ENCODE data around the gene SLAMF6.
"Not testable (repeated sequence)": the region's sequence is repeated elsewhere in the genome, so short reads cannot be mapped to it uniquely, and the experiment has no call there.

Gene SLAMF6

DNA sequence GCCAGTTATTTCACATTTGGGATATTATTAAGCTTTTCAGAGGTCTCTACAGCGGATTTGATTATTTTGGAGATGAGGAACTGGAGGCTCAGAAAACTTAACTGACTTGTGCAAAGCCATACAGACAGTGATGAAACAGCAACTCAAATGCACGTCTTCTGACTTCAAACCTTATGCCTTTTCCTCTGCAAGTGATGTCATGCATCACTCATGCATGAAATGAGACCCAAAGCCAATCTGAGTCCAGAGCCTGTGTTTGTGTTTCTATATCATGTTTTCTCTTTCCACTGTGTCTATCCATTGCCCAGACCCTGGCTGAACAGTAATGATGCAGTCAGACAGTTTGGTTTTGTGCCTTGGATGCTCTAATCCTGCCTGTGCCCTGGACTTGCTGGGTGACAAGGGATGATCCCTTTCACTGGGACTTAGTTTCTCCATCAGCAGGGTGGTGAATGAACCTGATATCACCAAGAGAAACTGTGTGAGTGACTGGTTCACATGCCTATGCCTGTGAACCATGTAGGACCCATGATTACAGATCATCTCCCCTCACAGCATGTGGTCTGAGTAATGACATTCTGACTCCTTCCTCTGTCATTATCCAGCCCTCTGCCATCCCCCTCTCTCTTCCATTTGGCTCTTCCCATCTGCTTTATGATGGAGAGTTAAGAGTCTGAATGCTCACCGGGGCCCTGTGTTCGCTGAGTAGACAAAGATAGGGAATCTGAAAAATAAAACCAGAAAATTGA lies 33.4 kb downstream of the SLAMF6 start:
- H3K27ac ChIP-seq (ENCODE audit: low read length) = no peak overlapping the region
- WGBS (ENCODE audit: insufficient coverage, insufficient read length) = no CpG with 5 or more reads among the region's 4 CpGs
- H3K9me3 ChIP-seq (ENCODE audit: control insufficient read depth, insufficient read depth, low read length) = no peaks in the 10 kb centered on the region
- no peaks in the 10 kb centered on the region for H3K36me3 ChIP-seq (ENCODE audit: control insufficient read depth, insufficient read depth, low read length)
- H3K4me3 ChIP-seq (ENCODE audit: low read length) = no peak overlapping the region
- H3K27me3 ChIP-seq (ENCODE audit: control insufficient read depth, insufficient read depth, low read length) = no peaks in the 10 kb centered on the region
- peaks cover 3% of the 10 kb centered on the region; the same call in 1 of the 2 replicates for H3K4me1 ChIP-seq (ENCODE audit: control insufficient read depth, insufficient read depth, low read length)
- DNase-seq (ENCODE audit: low read depth, low spot score) = no peak

GRCh38 chr1:160488347-160489058 lies 34.6 kb downstream of the SLAMF6 start:
- no peaks in the 10 kb centered on the region for H3K9me3 ChIP-seq (ENCODE audit: control insufficient read depth, insufficient read depth, low read length)
- H3K27me3 ChIP-seq (ENCODE audit: control insufficient read depth, insufficient read depth, low read length) = no peaks in the 10 kb centered on the region
- no CpG with 5 or more reads among the region's 4 CpGs for WGBS (ENCODE audit: insufficient coverage, insufficient read length)
- peaks cover 3% of the 10 kb centered on the region; the same call in 1 of the 2 replicates for H3K4me1 ChIP-seq (ENCODE audit: control insufficient read depth, insufficient read depth, low read length)
- no peak overlapping the region for H3K27ac ChIP-seq (ENCODE audit: low read length)
- no peak overlapping the region for H3K4me3 ChIP-seq (ENCODE audit: low read length)
- DNase-seq (ENCODE audit: low read depth, low spot score) = no peak
- no peaks in the 10 kb centered on the region for H3K36me3 ChIP-seq (ENCODE audit: control insufficient read depth, insufficient read depth, low read length)

DNA sequence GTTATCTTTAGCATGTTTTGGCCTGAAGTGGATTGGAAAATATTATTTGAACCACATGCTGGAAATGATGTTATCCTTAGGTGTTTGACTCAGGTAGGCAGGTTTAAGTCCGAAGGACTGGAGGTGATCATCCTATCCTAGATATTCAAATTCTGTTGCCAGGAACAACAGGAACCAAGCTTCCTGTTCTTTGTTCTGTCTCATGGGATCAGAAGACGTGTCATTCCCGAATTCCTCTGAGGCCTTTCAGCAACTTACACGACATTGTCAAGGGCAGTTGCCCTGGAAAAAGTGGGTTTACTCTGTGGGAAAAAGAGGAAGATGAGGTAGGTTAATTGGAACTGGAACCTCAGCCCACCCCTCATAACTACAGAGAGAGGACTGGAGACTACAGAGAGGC lies 36.6 kb downstream of the SLAMF6 start:
- H3K36me3 ChIP-seq (ENCODE audit: control insufficient read depth, insufficient read depth, low read length) = no peaks in the 10 kb centered on the region
- peaks cover 3% of the 10 kb centered on the region; the same call in 1 of the 2 replicates for H3K4me1 ChIP-seq (ENCODE audit: control insufficient read depth, insufficient read depth, low read length)
- WGBS (ENCODE audit: insufficient coverage, insufficient read length) = no CpG with 5 or more reads among the region's 4 CpGs
- DNase-seq (ENCODE audit: low read depth, low spot score) = no peak
- no peaks in the 10 kb centered on the region for H3K9me3 ChIP-seq (ENCODE audit: control insufficient read depth, insufficient read depth, low read length)
- H3K27me3 ChIP-seq (ENCODE audit: control insufficient read depth, insufficient read depth, low read length) = no peaks in the 10 kb centered on the region
- H3K27ac ChIP-seq (ENCODE audit: low read length) = no peak overlapping the region
- no peak overlapping the region for H3K4me3 ChIP-seq (ENCODE audit: low read length)

DNA sequence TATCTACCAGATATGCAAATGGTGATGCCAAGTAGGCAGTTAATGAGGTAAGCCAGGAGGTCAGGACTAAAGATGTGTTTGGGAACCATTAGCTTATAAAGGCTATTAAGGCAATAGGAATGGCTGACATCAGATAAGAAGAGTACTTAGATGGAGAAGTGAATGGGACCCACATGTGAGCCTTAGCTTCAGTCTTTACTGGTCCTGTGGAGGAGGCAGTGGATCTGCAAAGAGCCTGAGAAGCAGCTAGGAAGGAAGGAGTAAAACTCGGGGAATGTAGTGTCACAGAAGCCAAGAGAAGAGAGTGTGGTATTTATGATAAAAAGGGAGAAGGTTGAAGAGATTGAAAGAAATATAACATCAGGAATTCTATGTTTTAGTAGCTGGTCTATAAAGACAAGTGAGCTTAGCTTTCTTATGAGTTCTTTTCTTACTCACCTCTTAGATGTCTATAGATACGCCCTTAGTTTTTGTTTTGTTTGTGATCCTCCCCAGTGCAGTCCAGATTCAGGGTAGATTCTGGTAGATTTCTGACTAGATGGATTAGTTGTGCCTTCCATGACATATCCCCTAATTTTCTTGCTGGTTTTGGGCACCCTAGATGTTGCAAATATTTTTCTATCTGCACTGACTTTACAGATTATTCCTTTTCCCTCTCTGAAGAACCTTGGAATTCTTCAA lies 39.4 kb downstream of the SLAMF6 start:
- Histone ChIP-seq H3K36me3 (ENCODE audit: control insufficient read depth, insufficient read depth, low read length) (no peaks in the 10 kb centered on the region), H3K4me1 (ENCODE audit: control insufficient read depth, insufficient read depth, low read length) (no peaks in the 10 kb centered on the region; the same call in 1 of the 2 replicates), H3K9me3 (ENCODE audit: control insufficient read depth, insufficient read depth, low read length) (no peaks in the 10 kb centered on the region; the same call in 1 of the 2 replicates), H3K27ac (ENCODE audit: low read length) (no peak overlapping the region), H3K27me3 (ENCODE audit: control insufficient read depth, insufficient read depth, low read length) (no peaks in the 10 kb centered on the region), H3K4me3 (ENCODE audit: low read length) (no peak overlapping the region)
- DNase-seq (ENCODE audit: low read depth, low spot score) = no peak
- 100% methylated on average over 1 of the region's 2 CpGs for WGBS (ENCODE audit: insufficient coverage, insufficient read length)

DNA sequence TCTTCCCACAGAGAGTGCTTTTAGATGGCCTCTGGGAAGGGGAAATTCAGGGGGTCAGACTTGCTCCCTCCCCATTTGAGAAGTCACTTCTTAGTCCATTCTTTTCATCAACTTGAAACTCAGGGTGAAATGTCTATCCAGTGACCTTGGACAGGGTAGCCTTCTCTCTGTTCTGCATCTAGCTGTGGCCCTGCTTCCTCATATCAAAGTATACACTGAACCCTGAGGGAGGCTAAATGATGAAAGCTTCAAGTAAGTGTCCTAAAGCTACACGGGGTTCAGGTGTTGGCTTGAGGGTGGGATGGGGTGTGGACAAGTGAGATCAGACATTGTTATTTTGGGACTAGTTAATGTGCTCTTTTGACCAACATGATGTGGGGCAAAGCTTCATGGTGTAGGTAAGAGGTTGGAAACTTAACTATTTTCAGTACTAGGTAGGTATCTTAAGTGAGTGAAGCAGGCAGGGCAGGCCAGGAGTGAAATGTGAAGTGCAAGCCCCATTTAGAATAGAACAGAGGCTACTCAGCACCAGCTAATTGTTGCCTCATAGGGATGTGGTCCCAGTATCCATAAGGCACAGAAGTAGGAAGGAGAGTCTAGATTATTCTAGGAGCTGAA lies 41.0 kb downstream of the SLAMF6 start:
- Histone ChIP-seq H3K4me1 (ENCODE audit: control insufficient read depth, insufficient read depth, low read length) (no peaks in the 10 kb centered on the region; the same call in 1 of the 2 replicates), H3K36me3 (ENCODE audit: control insufficient read depth, insufficient read depth, low read length) (no peaks in the 10 kb centered on the region), H3K27ac (ENCODE audit: low read length) (no peak overlapping the region), H3K4me3 (ENCODE audit: low read length) (no peak overlapping the region), H3K9me3 (ENCODE audit: control insufficient read depth, insufficient read depth, low read length) (no peaks in the 10 kb centered on the region; the same call in 1 of the 2 replicates), H3K27me3 (ENCODE audit: control insufficient read depth, insufficient read depth, low read length) (no peaks in the 10 kb centered on the region)
- WGBS (ENCODE audit: insufficient coverage, insufficient read length) = no CpG with 5 or more reads among the region's 1 CpG
- no peak for DNase-seq (ENCODE audit: low read depth, low spot score)

DNA sequence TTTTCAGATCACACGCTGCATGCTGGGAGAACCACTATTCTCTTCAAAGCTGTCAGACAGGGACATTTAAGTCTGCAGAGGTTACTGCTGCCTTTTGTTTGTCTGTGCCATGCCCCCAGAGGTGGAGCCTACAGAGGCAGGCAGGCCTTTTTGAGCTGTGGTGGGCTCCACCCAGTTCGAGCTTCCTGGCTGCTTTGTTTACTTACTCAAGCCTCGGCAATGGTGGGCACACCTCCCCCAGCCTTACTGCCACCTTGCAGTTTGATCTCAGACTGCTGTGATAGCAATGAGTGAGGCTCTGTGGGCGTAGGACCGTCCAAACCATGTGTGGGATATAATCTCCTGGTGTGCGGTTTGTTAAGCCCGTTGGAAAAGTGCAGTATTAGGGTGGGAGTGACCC lies 42.3 kb downstream of the SLAMF6 start:
- H3K9me3 ChIP-seq (ENCODE audit: control insufficient read depth, insufficient read depth, low read length); H3K27me3 ChIP-seq (ENCODE audit: control insufficient read depth, insufficient read depth, low read length); H3K4me1 ChIP-seq (ENCODE audit: control insufficient read depth, insufficient read depth, low read length); H3K4me3 ChIP-seq (ENCODE audit: low read length); DNase-seq (ENCODE audit: low read depth, low spot score); H3K36me3 ChIP-seq (ENCODE audit: control insufficient read depth, insufficient read depth, low read length); H3K27ac ChIP-seq (ENCODE audit: low read length): not testable (repeated sequence)
- WGBS (ENCODE audit: insufficient coverage, insufficient read length) = no CpG with 5 or more reads among the region's 7 CpGs

- not testable (repeated sequence) for H3K9me3 ChIP-seq (ENCODE audit: control insufficient read depth, insufficient read depth, low read length); H3K27me3 ChIP-seq (ENCODE audit: control insufficient read depth, insufficient read depth, low read length); H3K27ac ChIP-seq (ENCODE audit: low read length); DNase-seq (ENCODE audit: low read depth, low spot score); H3K4me1 ChIP-seq (ENCODE audit: control insufficient read depth, insufficient read depth, low read length); H3K4me3 ChIP-seq (ENCODE audit: low read length); H3K36me3 ChIP-seq (ENCODE audit: control insufficient read depth, insufficient read depth, low read length)
- WGBS (ENCODE audit: insufficient coverage, insufficient read length) = no CpG with 5 or more reads among the region's 6 CpGs
These were observed 44.0 kb downstream of the SLAMF6 start for GRCh38 chr1:160479091-160479490.

- no peaks in the 10 kb centered on the region for H3K4me1 ChIP-seq (ENCODE audit: control insufficient read depth, insufficient read depth, low read length)
- H3K27ac ChIP-seq (ENCODE audit: low read length) = no peak overlapping the region
- no peaks in the 10 kb centered on the region for H3K9me3 ChIP-seq (ENCODE audit: control insufficient read depth, insufficient read depth, low read length)
- no peak overlapping the region for H3K4me3 ChIP-seq (ENCODE audit: low read length)
- H3K36me3 ChIP-seq (ENCODE audit: control insufficient read depth, insufficient read depth, low read length) = no peaks in the 10 kb centered on the region
- no peak for DNase-seq (ENCODE audit: low read depth, low spot score)
- H3K27me3 ChIP-seq (ENCODE audit: control insufficient read depth, insufficient read depth, low read length) = no peaks in the 10 kb centered on the region
- no CpG with 5 or more reads among the region's 1 CpG for WGBS (ENCODE audit: insufficient coverage, insufficient read length)
These were observed 48.4 kb downstream of the SLAMF6 start for GRCh38 chr1:160474392-160475242.

- Histone ChIP-seq H3K9me3 (ENCODE audit: control insufficient read depth, insufficient read depth, low read length) (no peaks in the 10 kb centered on the region), H3K27ac (ENCODE audit: low read length) (no peak overlapping the region), H3K36me3 (ENCODE audit: control insufficient read depth, insufficient read depth, low read length) (no peaks in the 10 kb centered on the region), H3K4me1 (ENCODE audit: control insufficient read depth, insufficient read depth, low read length) (no peaks in the 10 kb centered on the region), H3K4me3 (ENCODE audit: low read length) (no peak overlapping the region), H3K27me3 (ENCODE audit: control insufficient read depth, insufficient read depth, low read length) (no peaks in the 10 kb centered on the region)
- WGBS (ENCODE audit: insufficient coverage, insufficient read length) = no CpG with 5 or more reads among the region's 3 CpGs
- no peak for DNase-seq (ENCODE audit: low read depth, low spot score)
These were observed 50.9 kb downstream of the SLAMF6 start for GRCh38 chr1:160472112-160472511.

All from iPS DF 6.9 (cell line).